ENCODE measurements around the gene SPARCL1. TPM values are rescaled to one million over a fixed set of nuclear protein-coding genes. Genes with fewer than 3 reads are reported as not detected.
"Not testable (repeated sequence)": the region's sequence is repeated elsewhere in the genome, so short reads cannot be mapped to it uniquely, and the experiment has no call there.

The SPARCL1 gene
- total RNA-seq, 1 experiment from 2014 or later = not detected

DNA sequence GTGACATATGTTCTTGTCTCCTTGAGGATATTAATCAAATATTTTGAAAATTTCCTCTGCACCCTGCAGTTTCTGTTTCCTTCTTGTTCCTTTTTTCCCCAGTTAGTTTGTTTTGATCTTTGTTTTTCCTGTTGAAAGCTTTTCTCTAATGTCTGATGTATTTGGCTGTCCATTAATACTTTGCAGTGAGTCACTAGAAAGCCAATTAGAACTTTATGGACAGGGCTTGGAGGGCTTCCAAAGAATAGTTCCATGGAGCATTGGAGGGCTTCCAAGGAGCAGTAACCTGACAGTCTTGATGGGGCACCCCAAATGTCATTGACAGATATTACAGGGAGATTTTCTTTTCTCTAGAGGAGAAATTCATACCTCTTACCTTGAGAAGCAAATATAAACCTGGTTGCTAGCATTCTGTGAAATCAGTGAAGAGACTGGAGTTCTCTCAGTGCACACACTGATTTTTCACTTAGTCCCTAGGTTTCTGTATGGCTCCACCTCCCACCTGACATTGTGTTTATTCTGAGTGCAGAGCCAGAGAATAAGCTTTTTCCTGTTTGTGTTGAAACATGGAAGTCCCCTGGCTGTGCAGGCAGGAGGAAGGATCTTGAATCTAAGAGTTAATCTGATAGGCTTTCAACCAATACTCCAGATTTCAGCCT is 26.5 kb downstream of the SPARCL1 start:
- DNase-seq (ENCODE audit: low spot score) = peak; percentile 32

DNA sequence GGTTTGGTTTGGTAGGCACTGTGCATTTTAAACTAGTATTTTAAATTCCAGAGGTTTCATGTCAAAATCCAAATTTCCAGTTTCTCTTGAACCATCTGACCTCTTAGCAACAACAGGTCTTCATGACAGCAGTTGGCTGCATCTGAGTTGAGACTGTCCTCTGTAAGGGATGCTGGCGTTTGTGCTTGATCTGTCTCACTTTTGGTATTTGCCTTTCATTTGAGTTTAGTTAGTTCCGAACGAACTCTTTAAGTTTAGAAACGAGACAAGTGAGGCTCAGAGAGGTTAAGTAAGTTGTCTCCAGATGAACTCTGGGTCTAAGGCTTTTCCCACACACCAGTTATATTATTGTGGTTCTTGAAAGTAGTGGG is 29.1 kb downstream of the SPARCL1 start:
- DNase-seq (ENCODE audit: low spot score) = no peak

DNA sequence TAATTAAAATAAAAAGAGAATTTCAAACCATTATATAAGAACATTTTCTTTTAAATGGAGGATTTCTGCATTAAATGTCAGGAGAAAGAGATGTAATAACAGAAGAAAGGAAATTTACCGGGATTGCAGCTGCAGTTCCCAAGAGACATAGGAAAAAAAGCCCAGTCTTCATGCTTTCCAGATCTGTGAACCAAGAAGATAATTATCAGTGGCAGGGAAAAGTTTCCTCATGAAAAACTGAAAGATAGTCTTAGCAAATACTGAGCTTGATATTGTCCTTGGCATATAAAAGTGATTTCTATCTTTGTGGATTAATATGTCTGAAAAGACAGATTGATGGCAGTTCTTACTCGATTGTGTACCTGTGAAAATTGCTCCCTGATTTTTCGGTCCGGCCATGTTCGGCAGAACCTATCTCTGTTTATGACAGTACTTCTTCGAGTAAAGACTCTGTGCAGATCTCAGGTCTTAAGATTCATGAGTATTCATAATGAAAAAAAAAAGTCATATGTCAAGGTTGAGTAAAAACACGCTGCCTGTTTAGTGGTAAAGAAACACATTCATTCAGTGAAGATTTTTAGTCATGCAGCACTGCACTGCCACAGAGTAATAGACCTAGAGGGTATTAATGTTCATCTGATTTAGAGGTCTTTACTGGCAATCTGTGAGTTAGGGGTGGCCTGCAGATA is 29.6 kb downstream of the SPARCL1 start:
- no peak for DNase-seq (ENCODE audit: low spot score)

DNA sequence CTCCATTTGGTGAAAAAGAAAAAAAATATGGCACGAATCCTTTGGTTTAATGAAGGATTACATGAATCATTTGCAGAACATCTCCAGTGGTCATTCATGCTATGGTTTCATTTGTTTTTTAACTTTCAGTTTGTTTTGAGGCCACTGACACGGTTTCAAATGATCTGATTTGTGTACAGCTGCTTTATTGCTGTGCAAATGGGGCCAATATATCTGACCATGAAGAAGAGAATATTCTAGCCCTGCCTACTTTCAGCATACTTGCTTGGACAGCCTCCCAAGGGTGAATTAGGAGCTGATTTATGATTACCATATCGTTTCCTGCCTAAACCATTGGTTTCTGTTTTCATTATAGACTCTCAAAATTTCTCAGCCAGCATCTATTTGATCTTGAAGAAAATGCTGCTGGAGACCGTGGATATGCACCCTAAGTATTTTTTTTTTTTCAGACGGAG is 30.7 kb downstream of the SPARCL1 start:
- no peak for DNase-seq (ENCODE audit: low spot score)

DNA sequence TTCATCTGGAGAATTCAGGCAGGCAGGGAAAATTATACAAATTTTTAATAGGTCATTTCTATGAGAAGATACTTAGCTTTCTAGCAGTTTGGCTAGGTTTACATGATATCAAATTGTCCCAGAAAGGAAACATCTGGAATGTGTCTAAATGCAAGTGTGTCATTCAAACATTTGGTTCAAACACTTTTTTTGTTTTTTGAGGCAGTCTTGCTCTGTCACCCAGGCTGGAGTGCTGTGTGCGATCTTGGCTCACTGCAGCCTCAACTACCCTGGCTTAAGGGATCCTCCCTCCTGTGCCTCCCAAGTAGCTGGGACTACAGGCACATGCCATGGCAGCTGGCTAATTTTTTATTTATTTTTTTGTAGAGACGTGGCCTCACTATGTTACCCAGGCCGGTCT is 31.6 kb downstream of the SPARCL1 start:
- no peak for DNase-seq (ENCODE audit: low spot score)

DNA sequence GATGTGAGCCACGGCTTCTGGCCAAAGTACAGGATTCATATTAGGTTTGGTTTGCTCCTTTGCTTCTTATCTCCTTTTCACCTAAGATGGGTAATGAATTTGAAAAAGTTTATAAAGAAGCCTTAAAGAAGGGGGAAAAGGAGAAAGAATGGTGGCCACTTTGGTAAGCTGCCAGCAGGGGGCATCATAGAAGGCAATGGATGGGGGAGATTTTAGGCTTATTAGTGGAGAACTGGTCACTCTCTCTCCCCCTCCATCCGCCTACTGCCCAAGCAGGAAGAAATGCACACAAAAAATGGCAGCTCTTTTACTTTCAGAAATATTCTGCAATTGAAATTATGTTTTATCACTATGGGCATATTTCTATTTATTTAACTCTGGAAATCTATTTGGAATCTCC is 32.0 kb downstream of the SPARCL1 start:
- no peak for DNase-seq (ENCODE audit: low spot score)

DNA sequence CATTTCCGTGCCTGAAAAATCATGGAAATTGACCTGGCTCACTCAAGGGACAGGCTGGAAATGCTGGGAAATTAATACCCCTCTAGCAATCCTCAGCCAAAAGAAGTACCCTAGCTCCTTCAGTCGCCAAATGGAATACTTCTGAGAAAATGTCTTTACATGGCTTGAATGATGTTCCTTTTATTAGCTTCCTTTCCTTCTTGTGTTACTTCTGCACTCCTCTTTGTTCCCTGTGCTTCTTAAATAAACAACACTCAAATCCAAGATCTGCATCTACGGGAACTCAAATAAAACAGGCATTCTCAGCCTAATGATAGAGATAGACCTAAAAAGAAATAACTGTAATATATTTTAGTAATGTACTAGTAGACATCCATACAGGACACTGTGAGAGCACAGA is 36.1 kb downstream of the SPARCL1 start:
- no peak for DNase-seq (ENCODE audit: low spot score)

DNA sequence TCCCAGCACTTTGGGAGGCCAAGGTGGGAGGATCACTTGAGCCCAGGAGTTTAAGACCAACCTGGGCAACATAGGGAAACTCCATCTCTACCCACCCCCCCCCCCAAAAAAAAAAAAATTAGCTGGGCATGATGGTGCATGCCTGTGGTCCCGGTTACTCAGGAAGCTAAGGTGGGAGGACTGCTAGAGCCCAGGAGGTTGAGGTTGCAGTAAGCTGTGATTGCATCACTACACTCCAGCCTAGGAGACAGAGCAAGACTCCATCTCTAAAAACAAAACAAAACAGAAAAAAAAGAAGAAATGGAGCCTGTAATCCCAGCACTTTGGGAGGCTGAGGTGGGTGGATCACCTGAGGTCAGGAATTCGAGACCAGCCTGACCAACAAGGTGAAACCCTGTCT is 37.3 kb downstream of the SPARCL1 start:
- DNase-seq (ENCODE audit: low spot score) = not testable (repeated sequence)

DNA sequence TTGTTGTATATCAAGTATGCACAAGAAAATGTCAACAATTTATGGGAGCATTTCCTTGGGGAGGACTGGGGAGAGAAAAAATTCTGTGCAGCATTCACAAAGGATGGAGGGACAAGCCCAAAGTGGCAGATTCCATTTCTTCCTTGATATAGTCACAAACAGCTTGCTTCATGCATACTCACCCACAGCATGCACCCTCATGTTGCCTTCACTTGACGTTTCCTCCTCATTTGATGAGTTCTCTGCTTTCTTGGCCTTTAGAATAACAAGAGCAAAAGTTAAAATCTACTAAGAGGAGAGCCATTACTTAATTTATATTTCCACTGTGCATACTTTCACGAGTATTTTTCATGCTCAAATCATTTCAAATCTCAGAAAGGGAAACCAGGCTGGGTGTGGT is 37.7 kb downstream of the SPARCL1 start:
- no peak for DNase-seq (ENCODE audit: low spot score)

DNA sequence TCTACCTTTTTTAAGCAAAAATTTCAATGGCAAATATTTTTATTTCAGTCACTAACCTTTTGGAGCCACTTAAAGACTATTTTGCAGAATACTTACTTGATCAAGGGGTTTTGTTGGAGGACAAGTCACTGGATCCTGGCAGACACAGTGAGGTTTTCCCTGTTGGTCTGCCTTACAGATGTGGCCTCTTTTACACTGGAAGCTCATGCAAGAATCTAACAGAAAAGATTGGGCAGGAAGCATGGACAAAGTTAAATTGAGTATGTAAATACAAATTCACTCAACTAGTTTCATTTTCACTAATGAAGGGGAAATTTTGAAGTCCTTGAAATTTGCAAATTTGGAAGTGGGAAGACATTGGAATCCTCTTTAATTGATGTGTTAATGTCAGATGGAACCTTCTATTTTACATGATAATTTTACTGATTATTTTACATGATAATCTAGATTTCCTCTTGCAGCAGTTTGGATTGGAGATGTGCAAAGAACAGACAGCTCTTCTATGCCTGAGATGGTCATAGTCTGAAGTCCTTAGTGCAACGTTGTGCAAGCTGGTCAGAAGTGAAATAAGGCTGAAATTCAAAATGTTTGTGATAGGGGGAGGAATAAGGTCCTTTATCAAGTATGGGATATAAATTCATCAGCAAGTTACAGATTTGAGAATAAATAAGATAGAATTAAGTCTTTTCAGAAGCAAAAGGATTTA is 38.4 kb downstream of the SPARCL1 start:
- no peak for DNase-seq (ENCODE audit: low spot score)

DNA sequence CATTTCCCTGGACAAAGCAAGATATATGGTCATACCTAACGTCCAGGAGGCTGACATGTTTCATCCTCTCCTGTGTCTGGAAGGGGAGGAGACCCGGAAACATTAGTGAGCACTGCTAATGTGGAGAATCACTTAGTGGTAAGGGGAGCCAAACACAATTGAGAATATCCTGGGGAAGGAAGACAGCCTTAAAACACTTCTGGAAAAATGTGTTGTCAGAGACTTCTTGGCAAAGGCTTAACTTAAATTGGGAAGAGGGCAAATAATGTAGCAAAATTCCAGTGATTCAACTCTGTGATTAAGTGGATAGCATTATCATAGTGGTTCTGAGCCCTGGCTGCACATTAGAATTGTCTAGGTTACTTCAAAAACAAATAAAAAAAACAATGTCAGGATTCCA is 39.5 kb downstream of the SPARCL1 start:
- no peak for DNase-seq (ENCODE audit: low spot score)

DNA sequence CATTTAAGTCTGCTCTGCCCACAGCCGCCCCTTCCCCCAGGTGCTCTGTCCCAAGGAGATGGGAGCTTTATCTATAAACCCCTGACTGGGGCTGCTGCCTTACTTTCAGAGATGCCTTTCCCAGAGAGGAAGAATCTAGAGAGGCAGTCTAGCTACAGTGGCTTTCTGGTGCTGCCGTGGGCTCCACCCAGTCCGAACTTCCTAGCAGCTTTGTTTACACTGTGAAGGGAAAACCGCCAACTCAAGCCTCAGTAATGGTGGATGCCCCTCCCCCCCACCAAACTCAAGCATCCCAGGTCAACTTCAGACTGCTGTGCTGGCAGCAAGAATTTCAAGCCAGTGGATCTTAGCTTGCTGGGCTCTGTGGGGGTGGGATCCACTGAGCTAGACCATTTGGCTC is 40.5 kb downstream of the SPARCL1 start:
- DNase-seq (ENCODE audit: low spot score) = not testable (repeated sequence)

DNA sequence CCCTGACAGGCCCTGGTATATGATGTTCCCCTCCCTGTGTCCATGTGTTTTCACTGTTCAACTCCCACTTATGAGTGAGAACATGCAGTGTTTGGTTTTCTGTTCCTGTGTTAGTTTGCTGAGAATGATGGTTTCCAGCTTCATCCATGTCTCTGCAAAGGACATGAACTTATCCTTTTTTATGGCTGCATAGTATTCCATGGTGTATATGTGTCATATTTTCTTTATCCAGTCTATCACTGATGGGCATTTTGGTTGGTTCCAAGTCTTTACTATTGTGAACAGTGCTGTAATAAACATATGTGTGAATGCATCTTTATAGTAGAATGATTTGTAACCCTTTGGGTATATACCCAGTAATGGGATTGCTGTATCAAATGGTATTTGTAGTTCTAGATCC is 45.9 kb downstream of the SPARCL1 start:
- not testable (repeated sequence) for DNase-seq (ENCODE audit: low spot score)

DNA sequence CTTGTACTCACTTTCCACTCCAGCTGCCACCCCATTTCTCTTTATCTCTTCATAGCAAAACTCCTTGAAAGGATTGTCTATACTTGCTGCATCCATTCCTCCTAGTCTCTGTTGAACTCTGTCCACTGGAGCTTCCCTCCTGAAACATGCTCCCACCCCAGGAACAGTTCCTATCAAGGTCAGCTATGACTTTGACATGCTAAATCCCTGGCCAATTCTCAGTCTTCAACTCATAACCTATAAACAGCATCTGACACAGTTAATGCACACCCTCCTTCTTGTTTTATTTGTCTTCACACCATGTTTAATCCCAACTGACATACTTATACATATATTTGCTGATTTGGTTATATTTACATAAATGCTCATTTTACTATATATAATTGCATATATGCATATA is 47.8 kb downstream of the SPARCL1 start:
- DNase-seq (ENCODE audit: low spot score) = no peak

DNA sequence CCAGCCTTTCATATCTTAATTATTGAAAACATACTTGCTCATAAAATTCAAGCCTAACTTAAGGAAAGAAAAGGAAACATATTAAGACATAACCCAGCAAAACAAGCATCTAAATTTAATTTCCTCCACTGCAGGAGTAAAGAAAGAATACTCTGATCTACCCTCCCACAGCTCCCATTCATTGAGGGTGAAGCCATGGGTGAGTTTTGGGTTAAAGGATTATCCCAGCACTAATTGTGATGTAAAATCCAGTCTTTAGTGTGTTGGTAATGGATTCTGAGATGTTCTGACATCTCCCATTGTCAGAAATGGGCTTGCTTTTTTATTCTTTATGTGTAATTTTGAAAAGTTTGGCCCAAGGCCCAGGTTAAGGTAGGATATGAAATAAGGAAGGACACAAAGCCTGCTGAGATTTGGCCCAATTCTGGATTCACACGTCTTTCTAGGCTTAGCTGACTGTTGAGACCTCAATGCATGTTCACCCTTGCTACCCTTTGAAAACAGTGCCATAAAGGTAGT is 50.4 kb downstream of the SPARCL1 start:
- no peak for DNase-seq (ENCODE audit: low spot score)

DNA sequence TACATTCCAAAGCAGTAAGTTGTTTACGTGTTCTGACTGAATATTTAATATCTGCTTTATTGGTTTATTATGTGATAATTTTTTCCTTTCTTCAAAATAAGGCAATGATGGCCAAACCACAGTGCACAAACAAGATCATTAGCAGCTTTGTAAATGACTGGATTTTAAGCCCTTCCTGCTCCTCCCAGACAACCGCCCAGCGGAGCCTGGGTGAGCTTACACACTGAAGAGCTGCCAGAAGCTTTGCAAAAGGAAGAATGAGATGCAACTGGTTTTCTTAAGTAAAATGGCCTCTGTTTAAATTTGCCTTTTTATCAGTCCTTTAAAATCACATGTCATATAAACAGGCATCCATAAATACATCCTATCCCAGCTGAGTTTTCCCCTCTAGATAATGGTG is 52.2 kb downstream of the SPARCL1 start:
- DNase-seq (ENCODE audit: low spot score) = no peak

DNA sequence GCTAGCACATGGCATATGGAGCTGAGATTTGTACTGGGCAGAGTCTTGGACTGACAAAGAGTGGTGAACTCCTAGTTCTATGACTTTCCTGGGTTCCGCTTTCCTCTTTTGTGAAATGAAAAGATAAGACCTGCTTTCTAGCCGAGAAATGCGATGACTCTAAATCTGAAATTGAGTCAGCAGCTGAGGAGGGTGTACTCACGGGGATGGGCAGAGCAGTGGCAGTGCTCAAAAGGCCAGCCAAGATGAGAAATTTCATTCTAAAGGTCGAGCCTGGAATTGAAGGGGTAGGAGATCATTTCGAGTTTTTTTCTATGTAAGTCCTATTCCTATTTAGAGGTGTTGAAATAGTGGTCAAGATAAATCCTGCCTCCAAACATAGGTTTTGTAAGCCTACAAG is 59.8 kb downstream of the SPARCL1 start:
- DNase-seq (ENCODE audit: low spot score) = no peak

DNA sequence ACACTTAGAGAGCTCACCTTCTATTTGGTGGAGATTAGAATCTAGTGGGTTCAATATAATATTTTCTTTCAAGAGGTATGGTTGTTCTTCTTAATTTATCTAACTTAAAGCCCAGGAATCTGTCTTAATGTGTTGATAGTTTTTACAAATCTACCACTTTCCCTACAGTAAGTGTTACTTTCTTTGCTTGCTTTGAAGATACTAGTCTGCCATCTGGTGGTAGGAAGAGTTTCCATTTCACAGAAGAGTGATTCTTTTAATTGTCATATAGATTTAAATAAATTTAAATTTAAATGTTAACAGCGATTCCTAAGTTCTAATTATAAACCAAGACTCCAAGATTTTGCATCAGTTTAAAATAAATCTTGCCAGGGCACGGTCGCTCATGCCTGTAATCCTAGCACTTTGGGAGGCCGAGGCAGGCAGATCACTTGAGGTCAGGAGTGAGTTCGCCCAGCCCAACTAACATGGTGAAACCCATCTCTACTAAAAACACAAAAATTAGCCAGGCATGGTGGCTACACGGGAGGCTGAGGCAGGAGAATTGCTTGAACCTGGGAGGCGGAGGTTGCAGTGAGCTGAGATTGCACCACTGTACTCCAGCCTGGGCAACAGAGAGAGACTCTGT is 63.3 kb downstream of the SPARCL1 start:
- DNase-seq (ENCODE audit: low spot score) = peak; percentile 20

DNA sequence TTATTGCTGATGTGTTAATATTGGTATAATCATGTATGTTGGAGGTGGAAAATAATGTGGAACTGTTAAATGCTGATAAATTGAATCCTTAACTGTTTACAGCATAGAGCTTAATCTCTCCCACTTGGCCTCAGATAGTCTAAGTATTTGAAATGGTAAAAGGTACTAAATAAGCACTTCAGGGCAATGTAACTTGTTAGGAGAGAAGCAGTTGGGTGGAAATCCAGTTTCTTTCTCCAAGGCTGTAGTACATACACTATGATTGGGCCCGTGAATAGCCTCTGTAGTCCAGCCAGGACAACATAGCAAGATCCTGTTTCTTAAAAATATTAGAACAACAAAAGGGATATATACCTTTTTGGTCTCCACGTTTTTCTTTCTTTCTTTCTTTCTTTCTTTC is 67.1 kb downstream of the SPARCL1 start:
- no peak for DNase-seq (ENCODE audit: low spot score)

DNA sequence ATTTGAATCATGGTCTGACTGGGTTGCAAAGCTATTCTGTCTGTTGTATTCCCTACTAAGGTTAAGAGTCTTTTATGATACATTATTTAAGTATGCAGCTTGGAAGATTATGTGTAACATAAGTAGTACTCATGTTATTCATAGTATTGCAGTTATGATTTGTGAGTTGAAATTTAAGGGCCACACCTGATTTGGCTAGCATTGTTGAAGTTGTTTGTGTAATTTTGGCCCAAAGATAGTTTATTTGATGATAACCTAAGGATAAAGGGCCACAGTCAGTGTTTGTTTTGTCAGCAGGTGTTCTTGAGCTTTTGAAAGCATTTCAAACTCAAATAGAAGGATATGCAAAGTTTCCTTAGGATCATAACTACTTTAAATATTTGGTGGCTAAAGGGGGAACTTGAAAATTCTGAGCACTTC is 67.9 kb downstream of the SPARCL1 start:
- no peak for DNase-seq (ENCODE audit: low spot score)

DNA sequence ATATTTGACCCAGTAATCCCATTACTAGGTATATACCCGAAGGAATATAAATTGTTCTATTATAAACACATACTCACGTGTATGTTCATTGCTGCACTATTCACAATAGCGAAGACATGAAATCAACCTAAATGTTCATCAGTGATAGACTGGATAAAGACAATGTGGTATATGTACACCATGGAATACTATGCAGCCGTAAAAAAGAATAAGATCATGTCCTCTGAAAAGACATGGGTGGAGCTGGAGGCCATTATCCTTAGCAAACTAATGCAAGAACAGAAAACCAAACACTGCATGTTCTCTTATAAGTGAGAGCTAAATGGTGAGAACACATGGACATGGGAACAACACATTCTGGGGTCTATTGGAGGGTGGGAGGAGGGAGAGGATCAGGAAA is 70.3 kb downstream of the SPARCL1 start:
- DNase-seq (ENCODE audit: low spot score) = no peak

DNA sequence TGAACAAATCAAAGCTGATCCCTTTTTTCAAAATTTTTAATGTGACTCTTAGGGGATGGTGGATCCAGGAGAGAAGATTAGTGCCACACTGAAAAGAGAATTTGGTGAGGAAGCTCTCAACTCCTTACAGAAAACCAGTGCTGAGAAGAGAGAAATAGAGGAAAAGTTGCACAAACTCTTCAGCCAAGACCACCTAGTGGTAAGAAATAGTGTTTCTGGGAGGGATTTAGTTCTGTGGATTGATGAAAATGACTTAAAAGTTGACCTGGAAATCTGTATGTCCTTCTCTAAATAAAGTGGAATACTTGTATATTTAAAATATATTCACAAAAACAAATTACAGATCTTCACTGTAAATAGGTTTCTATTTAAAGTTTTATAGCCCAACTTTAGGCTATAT is 77.6 kb downstream of the SPARCL1 start:
- no peak for DNase-seq (ENCODE audit: low spot score)

Data from A172 (cell line).